ENCODE measurements around the gene FAM184B.

Gene FAM184B

DNA sequence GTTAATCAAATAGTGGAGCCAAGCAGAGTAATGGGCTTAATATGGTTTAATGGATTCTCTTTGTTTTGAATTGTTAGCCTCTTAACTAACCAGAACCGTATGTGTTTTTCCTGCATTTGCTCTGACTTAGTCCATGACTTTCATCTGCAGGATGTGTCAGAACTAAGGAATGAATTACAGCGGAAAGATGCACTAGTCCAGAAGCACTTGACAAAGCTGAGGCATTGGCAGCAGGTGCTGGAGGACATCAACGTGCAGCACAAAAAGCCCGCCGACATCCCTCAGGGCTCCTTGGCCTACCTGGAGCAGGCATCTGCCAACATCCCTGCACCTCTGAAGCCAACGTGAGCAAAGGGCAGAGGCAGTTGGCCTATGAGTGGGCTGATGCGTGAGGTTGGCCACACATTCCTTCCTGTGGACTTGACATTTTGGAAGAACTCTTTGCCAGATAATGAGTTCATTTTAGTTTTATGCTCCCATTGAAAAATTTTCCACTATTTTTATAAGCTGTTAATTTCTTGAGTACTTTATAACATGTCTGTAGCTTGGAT lies 157.9 kb downstream of the FAM184B start:
- DNase-seq, result no peak

DNA sequence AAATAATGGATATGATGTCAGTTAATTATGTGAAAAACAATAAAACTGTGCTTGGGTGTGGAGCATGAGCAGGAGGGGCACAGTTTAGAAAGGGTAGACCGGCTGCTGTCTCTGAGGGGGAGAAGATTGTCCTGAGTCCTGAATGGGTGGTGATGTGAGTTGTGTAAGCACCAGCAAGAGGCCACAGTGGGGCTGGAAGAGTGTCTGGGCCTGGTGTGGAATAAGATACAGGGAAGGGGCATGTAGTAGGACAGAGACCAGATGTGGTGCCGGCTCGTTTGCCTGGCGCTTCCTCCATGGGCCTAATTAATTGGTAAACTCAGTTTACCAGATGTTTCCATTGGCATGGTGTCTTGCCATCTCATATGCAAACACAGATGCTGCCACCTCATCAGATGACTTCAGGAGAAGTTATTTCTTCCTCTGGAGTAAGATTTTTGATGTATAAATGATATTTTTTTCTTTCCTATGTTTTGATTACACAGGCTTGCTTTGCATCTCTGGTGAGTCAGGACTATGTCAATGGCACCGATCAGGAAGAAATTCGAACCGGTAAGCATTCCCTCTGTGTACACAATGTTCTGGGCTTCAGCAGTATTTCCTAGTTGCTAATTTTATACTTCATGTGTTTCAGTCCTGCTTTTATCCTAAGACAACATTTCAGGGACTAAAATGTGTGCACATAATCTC lies 161.9 kb downstream of the FAM184B start:
- no peak for DNase-seq

DNA sequence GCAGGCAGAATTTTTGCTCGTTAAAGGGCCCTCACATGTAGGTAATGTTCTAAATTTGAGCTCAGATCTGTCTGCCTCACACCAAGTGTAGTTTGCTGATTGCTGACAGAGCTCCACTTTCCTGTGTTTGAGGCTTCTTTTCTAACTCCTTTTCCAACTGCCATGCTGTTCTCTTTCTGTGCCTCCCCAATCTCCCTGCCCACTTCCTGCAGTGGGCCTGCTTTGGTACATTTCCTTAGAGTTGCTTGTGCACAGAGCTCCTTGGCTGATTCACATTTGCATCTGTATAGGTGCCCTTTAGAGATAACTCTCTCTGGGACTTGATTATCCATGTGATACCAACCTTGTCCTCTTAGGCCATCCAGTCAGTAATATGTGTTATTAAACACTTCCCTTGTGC lies 162.5 kb downstream of the FAM184B start:
- no peak for DNase-seq

DNA sequence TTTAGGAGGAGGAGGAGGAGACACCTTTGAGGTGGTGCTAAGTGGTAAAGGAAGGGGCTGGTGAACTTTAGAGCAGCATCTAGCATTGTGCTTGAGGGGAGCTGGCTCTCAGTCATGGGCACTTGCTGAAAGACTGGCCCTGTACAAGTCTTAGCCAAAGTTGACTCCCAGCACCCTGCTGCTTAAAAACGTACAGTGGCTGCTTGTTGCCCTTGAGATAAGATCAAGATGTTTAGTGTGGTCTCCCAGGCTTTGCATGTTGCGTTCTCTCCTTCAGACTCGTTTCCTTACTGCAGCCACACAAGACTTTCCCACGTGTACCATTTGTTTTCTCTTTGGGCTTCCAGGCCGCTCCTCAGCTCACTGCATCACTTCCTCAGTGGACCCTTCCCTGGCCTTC lies 165.1 kb downstream of the FAM184B start:
- no peak for DNase-seq

DNA sequence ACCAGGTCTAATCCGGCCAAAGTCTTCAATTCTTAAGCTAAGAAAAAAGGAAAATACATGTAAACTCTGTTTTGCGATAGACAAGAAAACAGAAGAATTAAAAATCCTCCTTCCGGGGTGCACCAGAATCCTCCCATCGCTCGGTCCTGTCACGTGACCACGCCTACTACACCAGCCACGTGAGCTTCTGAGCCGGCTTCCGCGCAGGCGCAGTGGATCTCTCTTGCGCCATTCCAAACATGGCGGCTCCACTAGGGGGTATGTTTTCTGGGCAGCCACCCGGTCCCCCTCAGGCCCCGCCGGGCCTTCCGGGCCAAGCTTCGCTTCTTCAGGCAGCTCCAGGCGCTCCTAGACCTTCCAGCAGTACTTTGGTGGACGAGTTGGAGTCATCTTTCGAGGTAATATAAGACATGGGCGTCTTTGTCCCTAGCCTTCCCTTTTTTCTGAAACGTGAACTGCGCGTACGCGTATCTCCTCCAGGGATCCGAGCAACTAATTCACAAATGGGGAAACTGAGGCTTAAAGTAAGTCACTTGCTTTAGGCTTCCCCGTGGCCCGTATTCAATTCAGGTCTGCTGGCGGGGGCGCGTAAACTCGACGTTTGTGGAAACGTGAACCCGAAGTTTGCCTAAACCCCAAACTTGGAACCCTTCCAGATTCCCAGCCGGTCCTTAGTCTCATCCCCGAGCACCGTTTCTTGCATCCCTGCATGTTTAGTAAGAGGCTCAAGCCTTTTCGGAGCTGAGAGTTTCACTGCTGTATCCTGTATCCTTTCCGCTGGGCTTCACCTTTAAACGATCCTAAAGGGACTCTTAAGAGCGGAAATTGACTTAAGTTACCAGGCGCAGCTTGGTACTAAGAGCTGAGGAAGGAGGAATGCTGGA lies 166.8 kb downstream of the FAM184B start, which contains the start of gene MED28:
Gene MED28, plus strand, starts transcription at position 226 of the 884 bp plus-strand sequence. Its CDS starts 14 bp downstream, at position 240.
- peak; percentile 90 for DNase-seq

DNA sequence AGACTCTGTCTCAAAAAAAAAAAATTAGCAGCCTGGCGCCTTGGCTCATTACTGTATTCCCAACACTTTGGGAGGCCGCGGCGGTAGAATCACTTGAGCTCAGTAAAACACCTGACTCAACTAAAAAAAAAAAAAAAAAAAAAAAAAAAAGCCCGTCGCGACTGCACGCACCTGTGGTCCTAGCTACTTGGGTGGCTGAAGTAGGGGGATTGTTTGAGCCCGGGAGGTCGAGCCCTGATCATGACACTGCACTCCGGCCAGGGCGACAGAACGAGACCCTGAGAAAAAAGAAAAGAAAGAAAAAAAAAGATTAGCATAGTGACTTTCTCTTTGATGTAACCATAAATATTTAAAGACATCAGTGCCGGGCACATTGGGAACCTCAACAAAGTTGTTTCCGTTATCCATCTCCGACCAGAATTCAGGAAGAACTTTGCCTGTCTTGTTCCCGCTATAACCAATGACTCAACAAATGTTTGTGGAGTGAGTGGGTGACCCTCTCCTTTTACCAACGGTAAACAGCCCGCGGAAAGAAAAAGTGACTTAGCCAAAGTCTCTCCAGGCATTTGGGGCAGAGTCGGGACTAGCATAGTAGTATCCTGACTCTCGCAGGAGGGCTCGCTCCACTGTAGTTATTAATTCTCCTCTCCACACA lies 167.5 kb downstream of the FAM184B start:
- DNase-seq, result no peak

DNA sequence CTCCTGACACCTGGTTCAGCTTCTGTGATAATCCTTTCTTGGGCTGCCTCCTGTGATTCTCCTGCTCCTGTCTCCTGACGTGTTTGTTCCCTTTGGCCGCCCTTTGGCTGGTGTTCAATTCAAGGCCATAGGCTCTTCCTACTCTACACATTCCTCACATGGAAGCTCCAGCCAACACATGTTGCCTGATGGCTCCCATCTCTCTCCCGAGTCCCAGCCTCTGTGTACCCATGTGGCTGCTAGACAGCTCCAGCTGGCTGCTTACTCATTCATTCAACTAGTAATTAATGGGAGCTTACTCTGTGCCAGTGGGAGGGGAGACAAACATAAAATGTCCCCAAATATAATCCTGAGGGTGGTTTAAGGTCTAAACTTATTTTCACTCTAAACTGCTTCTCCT lies 176.2 kb downstream of the FAM184B start:
- no peak for DNase-seq

DNA sequence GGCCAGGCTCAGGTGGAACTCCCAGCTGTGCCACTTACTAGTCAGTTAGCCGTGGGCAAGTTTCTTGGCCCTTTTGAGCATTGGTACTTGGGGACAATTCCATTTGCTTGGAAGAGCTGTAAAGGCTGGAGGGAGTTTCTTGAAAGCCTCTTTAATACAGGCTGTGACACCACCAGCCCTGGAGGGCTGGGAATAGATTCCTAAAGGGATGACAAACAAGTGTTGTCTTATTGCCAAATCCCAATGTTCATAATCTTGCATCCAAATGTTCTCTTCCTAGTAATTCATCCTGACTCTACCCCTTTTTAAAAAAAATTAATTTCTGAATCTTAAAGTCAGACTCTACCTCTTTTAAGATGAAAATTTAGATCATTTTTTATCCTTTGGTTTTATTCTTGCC lies 181.6 kb downstream of the FAM184B start:
- DNase-seq, result no peak

DNA sequence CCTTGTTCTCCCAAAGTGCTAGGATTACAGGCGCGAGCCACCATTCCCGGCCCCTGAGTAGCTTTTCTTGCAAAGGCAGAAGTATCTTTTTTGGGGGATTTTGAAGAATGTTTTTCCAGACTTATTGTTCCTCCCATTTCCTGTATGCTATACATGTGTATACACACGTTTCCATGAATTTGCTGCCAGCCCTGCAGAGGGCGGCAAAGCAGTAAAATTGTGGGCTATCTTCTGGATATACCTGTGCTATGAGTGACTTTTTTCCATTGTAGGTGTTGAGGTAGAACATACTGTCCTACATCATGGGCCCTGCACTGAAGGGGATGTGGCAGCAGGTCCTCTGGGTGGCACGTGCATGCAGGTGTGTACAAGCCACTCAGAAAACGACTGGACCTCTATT lies 183.9 kb downstream of the FAM184B start:
- no peak for DNase-seq

DNA sequence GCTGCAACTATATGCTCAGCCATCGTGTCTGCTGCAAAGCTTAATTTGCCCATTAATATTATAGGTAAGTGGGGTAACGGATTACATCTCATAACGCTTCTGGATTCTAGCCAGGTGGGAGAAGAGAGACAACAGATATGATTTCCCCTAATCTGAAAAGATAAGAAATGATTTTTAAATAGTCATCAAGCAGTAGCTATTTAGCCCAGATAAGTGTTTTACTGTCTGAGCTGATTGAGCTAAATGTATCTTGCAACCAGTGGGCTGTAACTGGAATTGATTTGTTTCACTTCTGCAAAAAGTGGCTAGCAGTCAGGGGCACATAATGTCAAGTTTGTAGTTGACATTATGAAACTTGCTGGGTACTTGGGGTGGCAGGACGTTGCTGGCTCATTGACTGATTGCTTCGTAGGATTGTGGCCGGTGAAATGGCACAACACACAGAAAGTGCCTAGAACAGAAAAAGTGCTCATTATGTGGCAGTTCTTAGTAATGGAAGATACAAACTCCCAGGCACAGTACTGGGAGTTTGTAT lies 185.9 kb downstream of the FAM184B start:
- DNase-seq, result no peak

DNA sequence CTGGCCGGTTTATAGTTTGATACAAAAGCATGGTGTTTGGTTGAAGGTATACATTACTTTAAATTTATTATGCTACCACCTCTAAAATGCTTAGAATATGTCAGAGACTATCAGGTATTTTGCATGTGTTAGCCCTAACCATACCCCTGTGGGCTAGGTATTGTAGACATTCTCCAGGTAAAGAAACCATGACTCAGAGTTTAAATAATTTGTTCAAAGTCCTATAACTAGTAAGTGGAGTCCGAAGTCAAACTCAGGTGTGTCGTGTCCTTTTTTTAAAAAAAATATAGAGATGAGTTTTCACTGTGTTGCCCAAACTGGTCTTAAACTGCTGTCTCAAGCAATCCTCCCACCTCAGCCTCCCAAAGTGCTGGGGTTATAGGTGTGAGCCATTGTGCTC lies 192.1 kb downstream of the FAM184B start:
- no peak for DNase-seq

DNA sequence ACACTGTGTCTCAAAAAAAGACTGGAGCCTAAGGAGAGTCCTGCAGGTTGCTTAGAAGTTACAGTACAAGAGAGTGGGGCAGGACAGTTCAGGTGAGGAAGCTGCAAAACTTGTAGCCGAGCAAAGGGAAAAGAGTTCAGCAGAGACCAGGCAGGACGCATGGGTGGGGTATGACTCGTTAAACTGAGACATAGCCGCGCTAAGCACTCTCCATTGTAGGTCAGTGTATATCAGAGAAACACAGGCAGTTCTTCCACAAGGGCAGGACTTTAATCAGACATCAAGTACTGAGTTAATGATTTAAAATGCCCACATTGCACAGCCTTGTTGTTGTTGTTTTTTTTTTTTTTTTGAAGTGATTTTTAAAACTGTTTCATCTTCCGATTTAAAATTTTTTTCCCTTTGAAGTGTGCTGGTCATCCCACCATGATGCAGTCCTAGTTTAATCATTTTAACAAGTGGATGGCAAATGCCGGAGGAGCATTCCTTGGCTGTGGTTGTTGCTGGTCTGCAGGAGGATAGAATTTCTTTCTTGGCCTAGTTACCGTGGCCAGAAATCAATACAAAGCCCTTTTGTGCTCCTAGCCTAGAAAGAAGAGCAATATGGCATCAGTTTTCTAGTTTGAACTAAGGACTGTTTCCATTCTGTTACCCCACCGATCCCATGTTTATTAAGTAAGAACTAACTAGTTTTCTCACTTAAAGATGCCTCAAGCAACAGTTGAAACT lies 194.2 kb downstream of the FAM184B start:
- DNase-seq, result no peak

DNA sequence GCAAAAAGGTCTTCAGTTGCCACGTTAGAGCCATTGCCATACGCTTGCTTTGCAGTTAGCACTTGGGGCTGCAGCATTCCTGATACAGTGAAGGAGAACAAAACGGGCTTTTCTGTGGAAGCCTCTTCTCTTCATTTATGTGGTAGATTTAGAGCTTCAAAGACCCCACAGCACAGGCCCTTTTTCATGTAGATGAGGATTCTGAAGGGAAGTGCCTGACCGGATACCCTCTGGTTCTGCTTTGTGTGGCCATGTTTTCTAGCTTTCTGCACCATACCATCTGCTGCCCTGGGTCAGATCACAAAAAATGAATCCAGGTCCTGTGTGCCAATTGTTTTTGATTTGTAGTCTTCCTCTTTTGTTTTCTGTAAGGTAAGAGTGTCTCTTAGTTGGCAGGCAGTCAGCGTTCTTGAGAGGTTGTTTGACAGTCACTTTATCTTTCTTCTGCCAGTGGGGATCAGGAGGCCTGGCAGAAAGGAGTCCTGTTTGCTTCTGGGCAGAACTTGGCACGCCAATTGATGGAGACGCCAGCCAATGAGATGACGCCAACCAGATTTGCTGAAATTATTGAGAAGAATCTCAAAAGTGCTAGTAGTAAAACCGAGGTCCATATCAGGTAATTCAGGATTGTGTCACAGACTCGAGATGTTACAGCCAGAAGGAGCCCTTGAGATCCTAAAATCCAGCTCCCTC lies 196.8 kb downstream of the FAM184B start:
- no peak for DNase-seq

DNA sequence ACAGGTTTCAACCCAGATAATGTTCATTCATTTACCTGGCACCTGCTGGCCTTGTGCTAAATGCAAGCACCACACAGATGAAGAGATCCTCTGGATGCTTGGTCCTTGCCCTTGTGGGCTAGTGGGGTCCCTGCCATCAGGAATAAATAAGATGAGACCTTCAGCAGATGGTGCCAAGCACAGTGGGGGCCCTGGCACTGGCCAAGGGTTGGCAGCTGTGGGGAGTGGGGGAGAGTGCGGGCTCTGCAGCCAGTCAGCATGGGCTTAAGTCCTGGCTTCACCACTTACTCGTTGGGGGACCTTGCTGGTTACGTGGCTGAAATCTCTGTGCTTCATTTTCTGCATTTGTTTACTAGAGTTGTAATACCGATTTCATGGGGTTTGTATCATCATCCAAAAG lies 197.5 kb downstream of the FAM184B start:
- DNase-seq, result no peak

DNA sequence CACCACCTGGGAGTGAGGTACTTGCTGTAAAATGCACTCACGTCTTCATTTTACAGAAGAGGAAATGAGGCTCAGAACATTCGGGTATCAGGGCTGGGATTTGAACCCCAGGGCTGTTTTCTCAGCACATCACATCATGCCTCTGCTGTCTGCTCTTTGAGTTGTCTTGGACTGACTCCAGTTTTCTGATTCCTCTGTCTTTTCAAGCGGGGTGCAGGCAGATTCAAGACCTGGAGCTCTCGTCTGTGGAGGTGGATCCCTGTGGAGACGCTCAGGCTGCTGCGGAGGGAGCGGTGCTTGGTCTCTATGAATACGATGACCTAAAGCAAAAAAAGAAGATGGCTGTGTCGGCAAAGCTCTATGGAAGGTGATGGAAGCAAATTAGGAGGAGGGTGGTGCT lies 198.1 kb downstream of the FAM184B start:
- no peak for DNase-seq

DNA sequence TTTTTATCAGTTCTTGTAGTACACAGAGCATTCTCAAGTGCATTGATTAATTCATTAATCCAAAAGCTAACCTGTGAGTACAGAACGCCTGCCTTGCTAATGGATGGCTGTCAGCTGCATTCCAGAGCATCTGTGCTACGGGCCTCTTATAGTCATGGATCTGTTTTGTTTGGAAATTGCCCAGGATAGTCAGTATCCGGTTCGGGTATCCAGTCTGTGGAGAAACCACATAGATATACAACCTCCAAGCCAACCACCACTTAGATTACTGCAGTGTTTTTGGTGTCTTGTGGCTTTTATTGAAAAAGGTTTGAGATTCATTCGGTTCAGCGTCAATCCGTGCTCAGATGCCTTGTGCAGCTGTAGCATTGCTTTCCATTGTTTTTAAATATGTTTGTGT lies 200.5 kb downstream of the FAM184B start:
- DNase-seq, result no peak

Data from NCI-H526 treated with DMSO at 0.1 percent for 48 hours (cell line).